NB4 (cell line): ENCODE measurements around the gene NRGN.

ENCODE experiments used
- DNase-seq: peaks from one replicate; pipeline ENCODE4 v3.0.0; 2010; ENCODE audit warnings: low read depth
- H3K4me3 ChIP-seq: one replicate; pipeline ENCODE4 v1.5.1; 2011; ENCODE audit warnings: mild to moderate bottlenecking, low read depth, low read length, moderate library complexity
- MYC ChIP-seq: IDR thresholded peaks from 2 replicates; pipeline ENCODE4 v1.6.1; 2011; ENCODE audit warnings: low read depth, low read length
- POLR2A ChIP-seq: IDR thresholded peaks from 2 replicates; pipeline ENCODE4 v1.6.1; 2011; ENCODE audit warnings: mild to moderate bottlenecking; ENCODE audit not compliant: insufficient read length; ENCODE audit errors: extremely low read depth
- TF ChIP-seq, protein P1 (sequence below): IDR thresholded peaks from one replicate; pipeline ENCODE4 v1.5.1; 2012; ENCODE audit warnings: low read depth, low read length
- TF ChIP-seq, protein P2 (sequence below): IDR thresholded peaks from 2 replicates; pipeline ENCODE4 v1.6.1; 2011; ENCODE audit warnings: low read depth, low read length

NRGN gene

DNA sequence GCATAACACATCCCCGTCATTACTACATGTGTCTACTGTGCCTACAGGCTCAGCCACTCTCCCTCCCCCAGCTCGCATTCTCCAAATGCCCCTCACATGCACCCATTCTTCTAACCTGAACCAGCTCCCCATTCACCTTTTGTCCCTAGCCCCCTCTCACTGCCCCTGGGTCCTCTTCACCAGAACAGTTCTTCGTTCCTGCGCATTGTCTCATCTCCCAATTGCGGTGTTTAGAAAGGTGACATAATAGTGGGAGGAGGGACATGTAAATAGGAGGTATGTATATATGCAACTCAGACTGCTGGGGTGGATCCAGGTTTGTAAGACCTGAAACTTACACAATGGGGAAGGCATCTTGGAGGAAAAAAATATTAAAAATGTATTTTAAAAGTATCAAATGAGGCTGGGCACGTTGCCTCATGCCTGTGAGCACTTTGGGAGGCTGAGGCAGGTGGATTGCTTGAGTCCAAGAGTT is 17.0 kb downstream of the NRGN start:
- TF ChIP-seq, protein P1, sequence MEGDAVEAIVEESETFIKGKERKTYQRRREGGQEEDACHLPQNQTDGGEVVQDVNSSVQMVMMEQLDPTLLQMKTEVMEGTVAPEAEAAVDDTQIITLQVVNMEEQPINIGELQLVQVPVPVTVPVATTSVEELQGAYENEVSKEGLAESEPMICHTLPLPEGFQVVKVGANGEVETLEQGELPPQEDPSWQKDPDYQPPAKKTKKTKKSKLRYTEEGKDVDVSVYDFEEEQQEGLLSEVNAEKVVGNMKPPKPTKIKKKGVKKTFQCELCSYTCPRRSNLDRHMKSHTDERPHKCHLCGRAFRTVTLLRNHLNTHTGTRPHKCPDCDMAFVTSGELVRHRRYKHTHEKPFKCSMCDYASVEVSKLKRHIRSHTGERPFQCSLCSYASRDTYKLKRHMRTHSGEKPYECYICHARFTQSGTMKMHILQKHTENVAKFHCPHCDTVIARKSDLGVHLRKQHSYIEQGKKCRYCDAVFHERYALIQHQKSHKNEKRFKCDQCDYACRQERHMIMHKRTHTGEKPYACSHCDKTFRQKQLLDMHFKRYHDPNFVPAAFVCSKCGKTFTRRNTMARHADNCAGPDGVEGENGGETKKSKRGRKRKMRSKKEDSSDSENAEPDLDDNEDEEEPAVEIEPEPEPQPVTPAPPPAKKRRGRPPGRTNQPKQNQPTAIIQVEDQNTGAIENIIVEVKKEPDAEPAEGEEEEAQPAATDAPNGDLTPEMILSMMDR = no peak
- TF ChIP-seq POLR2A (no peak), MYC (no peak)
- TF ChIP-seq, protein P2, sequence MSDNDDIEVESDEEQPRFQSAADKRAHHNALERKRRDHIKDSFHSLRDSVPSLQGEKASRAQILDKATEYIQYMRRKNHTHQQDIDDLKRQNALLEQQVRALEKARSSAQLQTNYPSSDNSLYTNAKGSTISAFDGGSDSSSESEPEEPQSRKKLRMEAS = no peak
- no peak for DNase-seq
- no peak overlapping the region for H3K4me3 ChIP-seq

- TF ChIP-seq POLR2A (no peak), MYC (no peak)
- TF ChIP-seq, protein P2 = no peak
- TF ChIP-seq, protein P1 = no peak
- no peak for DNase-seq
- H3K4me3 ChIP-seq = no peak overlapping the region
These were observed 17.6 kb downstream of the NRGN start for GRCh38 chr11:124757320-124757719.

- TF ChIP-seq POLR2A (no peak), MYC (peak; percentile 66)
- TF ChIP-seq, protein P1 = peak; percentile 83
- TF ChIP-seq, protein P2 = peak; percentile 54
- no peak overlapping the region for H3K4me3 ChIP-seq
- peak; percentile 97 for DNase-seq
These were observed 18.9 kb downstream of the NRGN start for GRCh38 chr11:124758355-124759265.

DNA sequence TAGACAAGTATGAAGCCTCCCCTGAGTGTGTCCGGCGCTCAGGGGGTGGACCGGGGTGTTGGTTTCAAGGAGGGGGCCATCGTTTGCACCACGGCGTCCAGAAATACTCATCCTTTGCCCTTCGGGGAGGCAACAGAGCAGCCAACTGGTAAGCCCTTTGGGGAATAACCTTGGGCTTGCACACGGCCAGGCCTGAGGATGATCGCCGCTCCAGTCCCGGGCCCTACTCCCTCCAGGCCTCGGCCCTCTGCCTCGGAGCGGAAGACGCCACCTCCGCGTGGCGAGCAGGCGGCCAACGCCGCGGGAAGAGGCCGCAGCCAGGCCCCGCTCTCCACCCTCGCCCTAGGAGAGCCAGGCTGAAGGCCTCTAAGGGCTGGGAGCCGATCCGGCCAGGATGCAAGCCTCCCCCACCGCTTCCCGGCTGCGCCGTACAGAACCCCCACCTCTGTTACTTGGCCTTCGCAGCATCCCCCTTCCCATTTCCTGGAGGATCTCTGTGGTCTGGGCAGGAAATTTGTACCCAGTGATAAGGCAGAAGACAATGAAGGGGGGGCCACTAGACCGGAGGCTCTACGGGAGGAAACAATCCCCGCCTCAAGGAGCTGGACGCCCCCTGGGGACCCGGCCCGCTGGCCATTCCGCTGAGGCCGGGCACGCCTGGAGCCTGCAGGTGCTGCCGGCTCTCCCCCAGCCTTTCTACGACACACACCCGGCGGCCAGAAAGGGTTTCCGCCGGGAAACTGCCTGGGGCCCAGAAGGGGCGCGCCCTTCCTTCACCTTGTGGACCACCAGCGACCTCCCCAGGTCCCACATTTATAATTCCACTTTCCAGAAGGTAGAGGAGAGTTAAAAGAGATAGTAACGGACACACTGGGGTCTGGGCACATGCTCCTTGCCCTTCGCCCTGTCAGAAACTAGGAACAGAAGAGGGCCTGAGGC is 19.8 kb downstream of the NRGN start:
- H3K4me3 ChIP-seq = no peak overlapping the region
- TF ChIP-seq, protein P2 = no peak
- TF ChIP-seq, protein P1 = no peak
- TF ChIP-seq POLR2A (no peak), MYC (no peak)
- DNase-seq = no peak

DNA sequence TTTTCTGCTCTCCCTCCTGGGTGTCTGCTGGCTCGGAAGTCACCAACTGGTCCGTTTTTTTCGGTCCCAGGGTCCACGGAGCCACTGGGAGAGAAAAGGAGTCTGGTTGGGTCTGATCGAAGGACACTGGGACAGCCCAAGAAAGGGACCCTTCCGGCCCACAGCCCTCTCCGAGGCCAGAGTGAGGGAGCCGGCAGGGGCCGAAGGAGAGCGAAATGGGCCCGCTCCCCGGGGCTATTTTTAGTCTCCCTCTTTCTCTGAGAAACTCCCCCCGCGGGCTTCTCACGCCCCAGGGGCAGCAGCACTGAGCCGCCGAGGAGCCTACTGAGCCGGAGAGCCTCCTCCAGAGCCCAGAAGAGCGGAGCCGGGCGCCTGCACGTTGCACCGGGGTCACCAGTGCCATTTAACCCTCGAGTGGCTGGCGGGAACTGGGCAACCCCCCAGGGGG is 20.5 kb downstream of the NRGN start:
- H3K4me3 ChIP-seq = no peak overlapping the region
- DNase-seq = no peak
- TF ChIP-seq, protein P2 = no peak
- TF ChIP-seq POLR2A (no peak), MYC (no peak)
- TF ChIP-seq, protein P1 = no peak
